ENCODE data around the gene PLCB3.

GRCh38 chr11:64258946-64259532 lies 7.7 kb downstream of the PLCB3 start:
- no peak for TF ChIP-seq CTCF (IDR thresholded peaks at IDR 0.05)
- TF ChIP-seq POLR2A (IDR thresholded peaks at IDR 0.05) = no peak

All from Peyer's patch (tissue), 4 donors.